Right hindlimb (tissue), 1 donor: ENCODE results near the gene EFHD2.
"Not testable (repeated sequence)": the region's sequence is repeated elsewhere in the genome, so short reads cannot be mapped to it uniquely, and the experiment has no call there.

Experiments used
- DNase-seq: peaks from one replicate; pipeline ENCODE4 v3.0.0-alpha.2; 2018

Gene EFHD2

GRCh38 chr1:15413563-15414444, 4.1 kb downstream of the EFHD2 start:
- no peak for DNase-seq

- no peak for DNase-seq
Measured at GRCh38 chr1:15414445-15414983, 4.8 kb downstream of the EFHD2 start.

- DNase-seq = no peak
Measured at GRCh38 chr1:15417059-15417934, 7.6 kb downstream of the EFHD2 start.

- DNase-seq = no peak
Measured at GRCh38 chr1:15418806-15419515, 9.3 kb downstream of the EFHD2 start.

GRCh38 chr1:15420853-15421465, 11.3 kb downstream of the EFHD2 start:
- DNase-seq = no peak

- no peak for DNase-seq
Measured at GRCh38 chr1:15422871-15423270, 13.2 kb downstream of the EFHD2 start.

GRCh38 chr1:15423355-15424077, 13.8 kb downstream of the EFHD2 start:
- DNase-seq = no peak

GRCh38 chr1:15424146-15424667, 14.5 kb downstream of the EFHD2 start:
- DNase-seq = no peak

- no peak for DNase-seq
Measured at GRCh38 chr1:15424981-15425380, 15.3 kb downstream of the EFHD2 start.

- DNase-seq = no peak
Measured at GRCh38 chr1:15425521-15425920, 15.8 kb downstream of the EFHD2 start.

GRCh38 chr1:15425958-15426357, 16.3 kb downstream of the EFHD2 start:
- DNase-seq = no peak

GRCh38 chr1:15426492-15427279, 17.0 kb downstream of the EFHD2 start:
- no peak for DNase-seq

- DNase-seq = no peak
Measured at GRCh38 chr1:15427280-15427666, 17.6 kb downstream of the EFHD2 start.

GRCh38 chr1:15428252-15428651, 18.6 kb downstream of the EFHD2 start:
- not testable (repeated sequence) for DNase-seq

- DNase-seq = no peak
Measured at GRCh38 chr1:15428815-15429435, 19.2 kb downstream of the EFHD2 start.

- no peak for DNase-seq
Measured at GRCh38 chr1:15429701-15430149, 20.0 kb downstream of the EFHD2 start.

GRCh38 chr1:15430787-15431570, 21.3 kb downstream of the EFHD2 start:
- DNase-seq = peak; percentile 77

- DNase-seq = no peak
Measured at GRCh38 chr1:15431571-15431948, 21.9 kb downstream of the EFHD2 start.

GRCh38 chr1:15432324-15432723, 22.6 kb downstream of the EFHD2 start:
- peak; percentile 80 for DNase-seq
